SK-N-MC (cell line): ENCODE data around the gene GLOD4.

Source experiments
- EZH2 ChIP-seq: fragments of 200-600 bp; sonication (generic); IDR thresholded peaks from one replicate; pipeline ENCODE4 v1.6.1; 2017; ENCODE audit warnings: antibody characterized with exemption
- FOXP2 ChIP-seq: optimal IDR thresholded peaks from 2 replicates; pipeline ENCODE3; 2011; ENCODE audit warnings: mild to moderate bottlenecking, moderate library complexity; ENCODE audit not compliant: insufficient read depth; ENCODE audit errors: extremely low read length, control extremely low read depth
- POLR2AphosphoS5 ChIP-seq: IDR thresholded peaks from 2 replicates; pipeline ENCODE4 v1.6.1; 2012; ENCODE audit warnings: mild to moderate bottlenecking, low read depth, low read length, borderline replicate concordance

DNA sequence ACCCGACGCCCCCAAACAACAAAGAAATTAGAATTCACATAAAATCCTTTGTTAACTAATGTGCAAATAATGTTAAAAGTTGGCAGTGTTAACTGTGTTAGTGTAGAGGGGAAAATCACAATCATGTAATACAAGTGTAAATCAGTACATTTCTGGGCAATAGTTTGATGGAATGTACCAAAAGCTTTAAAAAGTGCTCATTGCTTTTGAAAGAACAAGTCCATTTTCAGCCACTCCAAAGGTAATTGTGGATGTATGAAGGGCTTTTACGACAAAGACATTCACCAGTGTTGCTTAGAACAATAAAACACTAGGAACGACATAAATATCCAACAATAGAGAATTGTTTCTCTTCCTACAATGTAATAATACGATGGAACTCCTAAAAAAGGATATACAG, 9.1 kb downstream of the GLOD4 start:
- no peak for TF ChIP-seq EZH2
- no peak for TF ChIP-seq POLR2AphosphoS5
- no peak for TF ChIP-seq FOXP2
